ENCODE results near the gene IQSEC1. TPM values are rescaled to one million over a fixed set of nuclear protein-coding genes. Genes with fewer than 3 reads are reported as not detected.

IQSEC1 gene
- total RNA-seq, 1 experiment from 2014 or later: 28.1 TPM

DNA sequence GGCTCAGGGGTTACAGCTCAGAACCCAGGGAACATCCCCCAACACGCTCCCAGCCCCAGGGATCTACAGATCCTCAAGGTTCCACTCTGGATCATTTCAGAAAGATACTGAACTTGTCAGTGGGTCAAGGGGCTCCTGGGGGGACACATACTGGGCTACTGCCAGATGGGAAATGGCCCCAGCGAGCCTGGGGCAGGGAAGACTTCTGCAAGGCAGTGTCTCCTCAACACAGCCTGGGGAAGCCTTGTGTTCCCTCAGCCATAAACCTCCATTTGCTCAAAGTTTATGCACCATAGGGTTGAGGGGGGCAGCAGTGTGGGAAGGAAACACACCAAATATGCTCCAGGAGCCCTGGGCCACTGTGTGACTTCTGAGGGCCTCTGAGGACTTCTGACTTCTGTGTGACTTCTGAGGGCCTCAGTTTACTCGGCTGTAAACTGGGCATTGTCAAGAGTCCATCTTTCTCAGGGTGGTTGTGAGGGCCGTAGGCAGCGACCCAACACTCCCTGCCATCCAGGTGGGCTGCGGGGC is 58.4 kb downstream of the IQSEC1 start (continued):
- TF ChIP-seq EGR1 (IDR thresholded peaks at IDR 0.05; ENCODE audit: low read depth) (no peak), ELF1 (IDR thresholded peaks at IDR 0.05; ENCODE audit: borderline replicate concordance, low read depth) (no peak), SRF (IDR thresholded peaks at IDR 0.05; ENCODE audit: low read depth) (no peak), POLR2A (IDR thresholded peaks at IDR 0.05; ENCODE audit: borderline replicate concordance, extremely low read depth, insufficient read depth, insufficient read length) (no peak), CBX3 (IDR thresholded peaks at IDR 0.05; ENCODE audit: low read depth) (no peak), REST (IDR thresholded peaks at IDR 0.05; ENCODE audit: low read depth) (no peak)

GRCh38 chr3:13013994-13014754 is 59.1 kb downstream of the IQSEC1 start:
- H3K4me1 ChIP-seq (ENCODE audit: control insufficient read depth in 1 of 2, insufficient read depth in 2 of 2, low read length in 2 of 2): peaks cover 11 to 20% of the 10 kb centered on the region in 2 experiments; a peak in 3 of 4 replicates
- ATAC-seq (no peak), DNase-seq (ENCODE audit: low read depth, low spot score) (no peak)
- RAD21 ChIA-PET (ENCODE audit: low non-redundant PET in 1 of 2, low total read pairs in 2 of 2, uncharacterized antibody in 2 of 2, unreplicated experiment in 2 of 2): no interaction called here
- no peak overlapping the region for H3K4me2 ChIP-seq (ENCODE audit: low read length)
- no TSS peak for BruUV-seq (replicated peaks)
- H3K9ac ChIP-seq (ENCODE audit: low read length): no peak overlapping the region
- H3K9me3 ChIP-seq (ENCODE audit: control insufficient read depth in 1 of 2, insufficient read depth in 1 of 2, low read depth in 1 of 2, low read length in 2 of 2): no peaks in the 10 kb centered on the region
- H3K36me3 ChIP-seq (ENCODE audit: control insufficient read depth in 1 of 2, insufficient read depth in 2 of 2, low read length in 2 of 2): no peaks in the 10 kb centered on the region
- H3K9me2 ChIP-seq (ENCODE audit: insufficient read depth): no peaks in the 10 kb centered on the region
- H2AFZ ChIP-seq (ENCODE audit: low read depth, low read length, poor library complexity, severe bottlenecking): no peak overlapping the region
- H3K27me3 ChIP-seq (ENCODE audit: insufficient read depth, low read length): no peaks in the 10 kb centered on the region
- H4K20me1 ChIP-seq (ENCODE audit: insufficient read depth): no peaks in the 10 kb centered on the region
- TF ChIP-seq ZFX (IDR thresholded peaks at IDR 0.05) (no peak), ATF3 (IDR thresholded peaks at IDR 0.05) (no peak), EGR1 (IDR thresholded peaks at IDR 0.05; ENCODE audit: low read depth) (no peak), YY1 (IDR thresholded peaks at IDR 0.05; ENCODE audit: extremely low read depth, insufficient replicate concordance, low read depth, low read length) (no peak), SP1 (IDR thresholded peaks at IDR 0.05; ENCODE audit: low read depth) (no peak), FOSL1 (IDR thresholded peaks at IDR 0.05; ENCODE audit: low read depth) (no peak), RAD21 (IDR thresholded peaks at IDR 0.05; ENCODE audit: low read depth) (no peak)
- CTCF ChIA-PET: no interaction called here
- intact Hi-C loops (cut with micrococcal nuclease): no loop called here
- POLR2A ChIA-PET: no interaction called here
- no peak overlapping the region for H3K27ac ChIP-seq (ENCODE audit: low read depth, low read length)
- no peak overlapping the region for H3K4me3 ChIP-seq (replicated peaks in 1 of 2; ENCODE audit: low read depth in 1 of 2, low read length in 2 of 2)
- H3K79me2 ChIP-seq (ENCODE audit: insufficient read depth, low read length): no peaks in the 10 kb centered on the region
